ENCODE measurements around the gene ARL15.

ARL15 gene

GRCh38 chr5:53932351-53932750 is 378.0 kb downstream of the ARL15 start:
- no peak for ATAC-seq
- DNase-seq = no peak

- ATAC-seq = no peak
- no peak for DNase-seq
Measured at GRCh38 chr5:53930457-53930856, 379.9 kb downstream of the ARL15 start.

- DNase-seq (no peak), ATAC-seq (no peak)
Measured at GRCh38 chr5:53929570-53929969, 380.8 kb downstream of the ARL15 start.

GRCh38 chr5:53929152-53929551 is 381.2 kb downstream of the ARL15 start:
- ATAC-seq (no peak), DNase-seq (no peak)

- no peak for ATAC-seq
- DNase-seq = no peak
Measured at GRCh38 chr5:53928641-53929040, 381.7 kb downstream of the ARL15 start.

GRCh38 chr5:53927668-53928247 is 382.6 kb downstream of the ARL15 start:
- no peak for ATAC-seq
- DNase-seq = no peak

GRCh38 chr5:53926026-53926425 is 384.3 kb downstream of the ARL15 start:
- DNase-seq = no peak
- no peak for ATAC-seq

- DNase-seq (no peak), ATAC-seq (no peak)
Measured at GRCh38 chr5:53924392-53924791, 386.0 kb downstream of the ARL15 start.

- no peak for DNase-seq
- no peak for ATAC-seq
Measured at GRCh38 chr5:53923961-53924360, 386.4 kb downstream of the ARL15 start.

- ATAC-seq (no peak), DNase-seq (no peak)
Measured at GRCh38 chr5:53922508-53923498, 387.6 kb downstream of the ARL15 start.

- DNase-seq = no peak
Measured at GRCh38 chr5:53917826-53918225, 392.5 kb downstream of the ARL15 start.

GRCh38 chr5:53917095-53917494 is 393.3 kb downstream of the ARL15 start:
- ATAC-seq (no peak), DNase-seq (no peak)

More at GRCh38 chr5:53917826-53918225, 392.5 kb downstream of the ARL15 start:
- ATAC-seq = no peak

GRCh38 chr5:53915120-53915519 is 395.3 kb downstream of the ARL15 start:
- DNase-seq (no peak), ATAC-seq (no peak)

GRCh38 chr5:53913941-53914340 is 396.4 kb downstream of the ARL15 start:
- DNase-seq = no peak
- ATAC-seq = no peak

- ATAC-seq = no peak
- DNase-seq = no peak
Measured at GRCh38 chr5:53908757-53909156, 401.6 kb downstream of the ARL15 start.

- ATAC-seq (no peak), DNase-seq (no peak)
Measured at GRCh38 chr5:53907827-53908226, 402.5 kb downstream of the ARL15 start.

- DNase-seq (no peak), ATAC-seq (no peak)
Measured at GRCh38 chr5:53906736-53907135, 403.6 kb downstream of the ARL15 start.

GRCh38 chr5:53902296-53902907 is 408.0 kb downstream of the ARL15 start:
- DNase-seq (no peak), ATAC-seq (no peak)

GRCh38 chr5:53900677-53901076 is 409.7 kb downstream of the ARL15 start:
- DNase-seq (no peak), ATAC-seq (no peak)

GRCh38 chr5:53895091-53895683 is 415.2 kb downstream of the ARL15 start:
- ATAC-seq (no peak), DNase-seq (no peak)

- ATAC-seq (no peak), DNase-seq (no peak)
Measured at GRCh38 chr5:53893626-53894025, 416.7 kb downstream of the ARL15 start.

GRCh38 chr5:53892224-53892623 is 418.1 kb downstream of the ARL15 start:
- no peak for ATAC-seq
- no peak for DNase-seq

- DNase-seq = no peak
- no peak for ATAC-seq
Measured at GRCh38 chr5:53891159-53891558, 419.2 kb downstream of the ARL15 start.
